HG03469 (cell line): ENCODE measurements around the gene CASP10.
A peak's percentile ranks its signal among the peaks of the same experiment; 100 is the strongest.
"Not testable (repeated sequence)": the region's sequence is repeated elsewhere in the genome, so short reads cannot be mapped to it uniquely, and the experiment has no call there.

Experiments
- ATAC-seq: cut with Tn5 transposase; IDR thresholded peaks from one replicate; pipeline ENCODE4 v1.9.1; 2021; ENCODE audit warnings: mild to moderate bottlenecking, moderate library complexity, moderate number of reproducible peaks; ENCODE audit not compliant: unreplicated experiment

Gene CASP10

DNA sequence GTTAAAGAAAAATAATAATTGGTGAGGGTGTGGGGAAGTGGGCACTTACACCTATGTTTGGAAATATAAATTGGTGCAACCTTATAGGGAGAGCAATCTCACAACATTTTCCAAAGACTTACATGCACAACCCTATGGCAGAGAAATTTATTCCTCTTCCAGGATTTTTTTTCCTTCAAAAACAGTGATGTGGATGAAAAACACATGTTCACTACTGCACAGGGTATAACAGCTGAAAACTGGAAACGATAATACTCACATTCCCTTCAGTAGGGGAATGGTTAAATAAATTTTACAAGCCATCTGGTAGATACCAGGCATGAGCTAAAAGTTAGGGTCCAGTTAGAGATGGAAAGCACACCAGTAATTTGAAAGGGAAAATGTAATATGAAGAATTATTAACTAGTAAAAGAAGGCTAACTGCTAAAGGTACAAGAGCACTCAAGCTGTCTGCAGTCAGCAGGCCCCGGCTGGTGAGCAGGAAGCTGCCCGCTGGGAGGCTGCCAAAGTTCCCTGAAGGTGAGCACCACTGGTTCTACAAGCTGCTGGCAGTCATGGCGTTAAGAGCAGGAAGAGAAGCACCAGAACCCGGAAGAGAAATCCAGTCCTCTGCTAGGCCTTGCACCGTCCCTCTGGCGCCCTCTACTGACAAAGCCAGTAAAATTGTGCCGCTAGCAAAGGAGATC lies 49.0 kb downstream of the CASP10 start:
- peak; percentile 53 for ATAC-seq

- ATAC-seq, result no peak
Measured at GRCh38 chr2:201232467-201232815, 49.5 kb downstream of the CASP10 start.

DNA sequence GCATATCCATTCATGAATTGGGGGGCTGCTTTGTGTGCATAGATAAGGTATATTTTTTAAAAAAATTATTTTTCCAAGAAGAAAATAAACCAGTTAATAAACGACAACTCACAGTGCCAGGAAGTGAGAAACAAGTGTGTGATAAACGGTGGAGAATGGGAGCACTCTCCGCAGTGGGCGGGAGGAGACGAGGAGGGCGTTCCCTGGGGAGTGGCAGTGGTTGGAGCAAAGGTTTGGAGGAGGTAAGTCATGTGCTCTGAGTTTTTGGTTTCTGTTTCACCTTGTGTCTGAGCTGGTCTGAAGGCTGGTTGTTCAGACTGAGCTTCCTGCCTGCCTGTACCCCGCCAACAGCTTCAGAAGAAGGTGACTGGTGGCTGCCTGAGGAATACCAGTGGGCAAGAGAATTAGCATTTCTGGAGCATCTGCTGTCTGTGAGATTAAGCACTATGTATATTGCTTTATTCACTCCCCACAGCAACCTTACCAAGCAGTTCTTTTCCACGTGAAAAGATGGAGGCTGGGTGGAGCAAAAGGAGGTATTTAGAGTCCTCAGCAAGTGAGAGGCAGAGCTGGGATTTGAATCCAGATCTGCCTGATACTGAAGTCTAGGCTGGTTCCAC lies 50.4 kb downstream of the CASP10 start:
- ATAC-seq, result peak; percentile 83

DNA sequence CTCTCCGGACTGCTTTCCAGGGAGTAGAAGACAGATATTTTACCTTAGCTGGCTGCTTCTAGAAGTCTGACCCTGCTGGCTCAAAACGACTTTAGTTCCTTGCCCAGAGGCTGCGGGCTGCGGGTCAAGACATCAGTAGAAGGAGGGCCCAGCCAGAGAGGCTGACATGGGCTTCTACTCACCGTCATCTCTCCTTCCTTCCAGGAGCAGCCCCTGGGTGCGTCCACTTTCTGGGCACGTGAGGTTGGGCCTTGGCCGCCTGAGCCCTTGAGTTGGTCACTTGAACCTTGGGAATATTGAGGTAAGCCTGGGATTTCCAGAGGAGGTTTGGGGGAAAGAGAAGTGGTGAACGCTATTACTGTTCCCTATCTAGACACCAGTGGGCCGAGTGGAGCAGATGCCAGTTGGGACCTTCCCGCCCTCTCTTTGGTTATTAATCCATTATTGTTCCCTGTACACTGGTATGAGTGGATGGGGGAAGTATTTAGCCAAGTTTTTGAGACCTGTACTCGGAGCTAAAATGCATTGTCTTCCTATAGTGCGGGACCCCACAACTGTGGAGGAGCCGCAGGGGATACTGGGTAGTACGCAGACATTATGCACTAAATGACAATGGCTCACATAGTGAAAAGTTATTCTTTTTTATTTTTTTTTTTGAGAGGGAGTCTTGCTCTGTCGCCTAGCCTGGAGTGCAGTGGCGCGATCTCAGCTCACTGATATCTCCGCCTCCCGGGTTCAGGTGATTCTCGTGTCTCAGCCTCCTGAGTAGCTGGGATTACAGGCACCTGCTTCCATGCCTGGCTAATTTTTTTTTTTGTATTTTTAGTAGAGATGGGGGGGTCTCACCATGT lies 51.1 kb downstream of the CASP10 start:
- no peak for ATAC-seq

DNA sequence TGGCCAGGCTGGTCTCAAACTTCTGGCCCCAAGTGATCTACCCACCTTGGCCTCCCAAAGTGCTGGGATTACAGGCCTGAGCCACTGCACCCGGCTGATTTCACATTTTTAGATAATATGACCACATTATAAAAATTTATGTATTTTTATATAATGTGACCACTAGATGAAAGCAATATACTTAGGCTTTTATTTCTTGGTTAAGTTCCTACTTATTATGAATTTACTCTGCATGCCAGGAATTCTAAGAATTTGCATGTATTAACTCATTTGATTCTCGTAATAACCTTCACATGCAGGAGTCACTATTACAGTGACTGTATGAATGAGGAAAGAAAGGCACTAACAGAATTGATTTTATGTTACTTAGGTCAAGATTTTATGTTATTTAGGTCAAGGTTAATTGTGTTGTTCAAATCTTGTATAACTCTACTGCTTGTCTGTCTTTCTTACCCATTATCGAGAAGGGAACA lies 51.8 kb downstream of the CASP10 start:
- no peak for ATAC-seq

DNA sequence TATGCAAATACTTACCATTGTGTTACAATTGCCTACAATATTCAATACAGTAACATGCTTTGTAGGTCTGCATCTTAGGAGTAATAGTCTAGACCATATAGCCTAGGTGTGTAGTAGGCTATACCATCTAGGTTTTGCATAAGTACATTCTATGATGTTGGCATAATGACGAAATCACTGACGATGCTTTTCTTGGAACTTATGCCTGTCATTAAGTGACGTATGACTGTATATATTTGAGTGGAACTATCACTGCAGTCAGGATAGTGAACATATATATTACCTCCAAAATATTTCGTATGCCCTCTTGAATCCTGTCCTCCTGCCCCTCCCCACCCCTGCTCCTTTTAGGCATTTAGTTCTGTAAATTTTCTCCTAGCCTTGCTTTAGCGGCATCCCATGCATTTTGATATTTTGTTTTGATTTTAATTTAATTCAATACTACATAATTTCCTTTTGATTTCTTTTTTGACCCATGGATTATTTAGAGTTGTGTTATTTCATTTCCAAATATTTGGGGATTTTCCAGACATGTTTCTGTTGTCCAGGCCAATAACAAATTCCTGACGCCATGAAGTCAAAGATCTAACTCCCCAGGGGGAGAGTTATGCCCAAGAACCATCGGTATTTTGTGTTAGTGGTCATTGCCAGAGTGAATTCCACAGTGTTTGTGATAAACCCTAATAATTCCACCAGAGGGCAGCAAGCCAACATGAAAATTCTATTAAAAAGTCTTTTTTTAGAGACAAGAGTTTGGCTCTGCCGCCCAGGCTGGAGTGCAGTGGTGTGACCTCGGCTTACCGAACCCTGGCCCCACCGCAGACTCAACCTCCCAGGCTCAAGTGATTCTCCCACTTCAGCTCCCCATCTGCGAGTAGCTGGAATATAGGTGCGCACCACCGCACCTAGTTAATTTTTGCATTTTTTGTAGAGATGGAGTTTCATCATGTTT lies 53.2 kb downstream of the CASP10 start:
- no peak for ATAC-seq

- no peak for ATAC-seq
Measured at GRCh38 chr2:201237486-201238123, 54.7 kb downstream of the CASP10 start.

DNA sequence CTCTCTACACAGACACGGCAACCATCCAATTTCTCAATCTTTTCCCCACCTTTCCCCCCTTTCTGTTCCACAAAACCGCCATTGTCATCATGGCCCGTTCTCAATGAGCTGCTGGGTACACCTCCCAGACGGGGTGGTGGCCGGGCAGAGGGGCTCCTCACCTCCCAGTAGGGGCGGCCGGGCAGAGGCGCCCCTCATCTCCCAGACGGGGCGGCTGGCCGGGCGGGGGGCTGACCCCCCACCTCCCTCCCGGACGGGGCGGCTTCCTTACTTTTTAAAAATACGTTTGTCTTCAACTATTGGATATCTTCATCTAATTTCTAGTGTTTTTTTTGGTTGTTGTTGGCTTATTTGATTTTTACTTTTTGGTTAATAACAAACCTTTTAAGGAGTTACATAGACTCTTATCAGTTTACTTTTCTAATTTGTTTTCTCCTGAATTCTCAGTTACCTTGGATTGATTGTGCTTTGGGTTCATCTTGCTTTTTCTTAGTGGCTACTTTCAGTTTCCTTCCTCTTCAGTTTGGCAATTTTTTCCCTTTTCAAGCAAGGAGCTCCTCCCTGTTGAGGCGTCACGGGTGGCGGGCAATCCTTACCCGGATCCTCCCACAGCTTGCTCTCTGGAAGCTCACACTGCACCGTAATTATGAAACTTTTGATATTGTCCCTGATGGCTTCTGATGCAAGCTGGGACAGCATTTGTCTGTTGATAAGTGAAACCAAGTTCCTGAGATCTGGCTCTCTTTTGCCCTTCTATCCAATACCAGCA lies 56.4 kb downstream of the CASP10 start:
- not testable (repeated sequence) for ATAC-seq

DNA sequence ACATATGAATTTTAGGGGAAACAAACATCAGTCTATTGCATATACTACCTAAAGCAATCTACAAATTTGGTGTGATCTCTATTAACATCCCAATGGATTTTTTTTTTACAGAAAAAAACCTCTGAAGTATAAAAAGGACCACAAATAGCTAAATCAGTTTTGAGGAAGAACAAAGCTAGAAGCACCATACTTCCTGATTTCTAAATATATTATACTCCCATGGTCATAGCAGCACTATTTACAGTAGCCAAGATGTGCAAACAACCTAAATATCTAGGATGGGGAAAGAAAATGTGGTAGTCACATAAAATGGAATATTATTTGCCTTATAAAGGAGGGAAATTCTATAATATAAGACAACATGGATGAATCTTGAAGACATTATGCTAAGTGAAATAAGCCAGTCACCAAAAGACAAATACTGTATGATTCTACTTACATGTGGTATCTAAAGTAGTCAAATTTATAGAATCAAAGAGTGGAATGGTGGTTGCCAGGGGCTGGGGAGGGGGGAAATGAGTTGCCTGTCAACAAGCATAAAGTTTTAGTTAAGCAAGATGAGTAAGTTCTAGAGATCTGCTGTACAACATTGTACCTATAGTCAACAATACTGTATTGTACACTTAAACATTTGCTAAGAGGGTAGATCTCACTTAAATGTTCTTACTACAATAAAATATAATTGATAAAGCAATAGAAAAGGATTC lies 59.8 kb downstream of the CASP10 start:
- ATAC-seq, result no peak

DNA sequence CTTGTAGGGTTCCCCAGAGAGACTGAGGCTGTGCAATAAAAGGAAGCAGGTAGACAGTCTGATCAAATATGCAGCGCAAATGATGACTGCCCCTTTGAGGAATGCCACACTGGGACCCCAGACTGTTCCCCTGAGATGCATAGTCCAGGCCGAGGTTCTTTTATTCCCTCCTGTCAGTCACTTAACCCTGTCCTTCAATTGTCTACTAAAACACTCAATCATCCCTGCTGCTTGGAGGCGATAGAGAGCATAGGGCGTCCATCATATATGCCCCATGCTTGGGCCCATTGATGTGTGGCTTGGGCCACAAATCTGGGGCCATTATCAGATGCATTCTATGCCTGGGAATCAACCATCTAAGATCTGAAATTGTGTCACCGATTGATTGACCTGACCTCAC lies 61.9 kb downstream of the CASP10 start:
- ATAC-seq, result no peak

- ATAC-seq, result no peak
Measured at GRCh38 chr2:201246280-201246679, 63.3 kb downstream of the CASP10 start.

DNA sequence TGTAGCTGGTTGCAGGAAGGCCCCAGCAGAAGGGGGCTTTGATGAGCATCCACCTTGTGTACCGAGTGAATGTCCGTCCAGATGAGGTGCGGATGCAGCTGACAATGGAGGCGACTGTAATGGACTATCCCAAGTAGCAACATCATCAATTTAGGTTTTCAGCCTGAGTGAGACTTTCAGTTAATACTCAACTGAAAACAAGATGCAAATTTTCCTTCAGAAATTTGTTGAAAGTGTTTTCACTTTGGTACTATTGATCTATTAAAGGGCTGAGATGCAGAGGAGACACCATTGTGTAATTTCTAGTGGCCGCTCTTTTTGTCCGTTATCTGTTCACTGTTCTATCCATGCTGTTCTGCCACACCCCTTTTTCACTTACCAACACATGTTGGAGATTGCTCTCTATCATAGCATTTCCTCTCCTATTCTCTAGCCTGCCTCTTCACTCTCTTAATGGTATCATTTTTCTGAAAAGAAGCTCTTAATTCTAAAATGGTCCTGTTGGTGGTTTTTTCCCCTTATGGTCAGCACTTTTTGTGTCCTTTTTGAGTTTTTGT lies 65.4 kb downstream of the CASP10 start:
- no peak for ATAC-seq

DNA sequence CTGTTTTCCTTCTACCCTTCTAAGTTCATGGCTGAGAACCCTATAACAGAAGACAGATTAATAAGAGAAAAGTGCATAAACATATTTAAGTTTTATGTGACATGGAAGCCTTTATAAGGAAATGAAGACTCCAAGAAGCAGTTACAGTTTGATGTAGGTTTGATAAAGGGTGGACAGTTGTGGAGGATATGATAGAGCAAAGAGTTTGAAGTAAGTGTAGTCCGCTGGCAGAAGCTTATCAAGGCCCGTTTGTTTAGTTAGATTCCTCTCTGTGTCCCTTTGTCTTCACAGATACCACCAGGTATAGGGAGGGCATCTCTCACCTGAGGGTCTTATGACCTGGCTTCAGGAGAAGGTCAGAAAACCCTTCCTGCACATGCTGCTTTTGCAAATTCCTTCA lies 66.9 kb downstream of the CASP10 start:
- ATAC-seq, result no peak

GRCh38 chr2:201250741-201251140 lies 67.8 kb downstream of the CASP10 start:
- ATAC-seq, result no peak

DNA sequence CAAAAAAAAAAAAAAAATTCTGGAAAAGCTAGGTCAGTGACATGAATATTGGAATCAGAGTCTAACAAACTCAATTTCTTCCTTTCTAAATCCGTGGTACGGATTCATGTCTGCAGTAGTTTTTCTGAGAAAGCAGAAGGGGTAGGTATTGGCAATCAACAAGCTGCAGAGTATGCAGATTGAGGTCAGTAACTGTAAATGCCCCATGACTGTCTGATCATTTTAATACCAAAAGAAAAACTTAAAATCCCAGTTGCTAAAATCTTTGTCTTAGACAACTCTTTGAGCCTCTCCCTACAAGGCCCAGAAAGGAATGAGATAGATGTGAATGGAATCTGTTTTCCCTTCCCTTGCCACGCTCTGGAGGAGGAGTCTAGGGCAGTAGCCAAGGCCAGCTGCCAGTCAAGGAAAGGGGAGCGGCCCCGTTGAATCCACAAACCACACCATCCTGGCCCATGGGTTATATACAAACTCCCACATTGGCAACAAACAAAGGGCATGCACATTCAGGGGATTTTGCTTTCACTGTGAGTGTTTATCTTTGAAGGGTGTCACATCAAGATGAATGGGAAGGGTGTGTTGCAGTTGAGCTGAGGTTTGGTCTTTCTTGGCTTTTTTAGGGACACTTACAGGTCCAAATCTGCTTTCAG lies 71.3 kb downstream of the CASP10 start:
- no peak for ATAC-seq

GRCh38 chr2:201255408-201256033 lies 72.6 kb downstream of the CASP10 start:
- no peak for ATAC-seq

GRCh38 chr2:201256082-201256481 lies 73.1 kb downstream of the CASP10 start:
- no peak for ATAC-seq
